Activated naive CD8-positive, alpha-beta T cell (primary cell): Measurements from ENCODE around the gene PPIF.

Source experiments
- H3K27ac Mint-ChIP-seq: one replicate; pipeline ENCODE4 v1.8.0; 2021; ENCODE audit warnings: mixed read lengths
- H3K27me3 Mint-ChIP-seq: one replicate; pipeline ENCODE4 v1.8.0; 2021; ENCODE audit warnings: mixed read lengths
- H3K36me3 Mint-ChIP-seq: one replicate; pipeline ENCODE4 v1.8.0; 2021; ENCODE audit warnings: mixed read lengths
- H3K4me1 Mint-ChIP-seq: one replicate; pipeline ENCODE4 v1.8.0; 2021; ENCODE audit warnings: low read depth, mixed read lengths
- H3K4me3 Mint-ChIP-seq: one replicate; pipeline ENCODE4 v1.8.0; 2021; ENCODE audit warnings: mild to moderate bottlenecking, mixed read lengths
- H3K9me3 Mint-ChIP-seq: one replicate; pipeline ENCODE4 v1.8.0; 2021; ENCODE audit warnings: low read depth, mixed read lengths

PPIF gene

DNA sequence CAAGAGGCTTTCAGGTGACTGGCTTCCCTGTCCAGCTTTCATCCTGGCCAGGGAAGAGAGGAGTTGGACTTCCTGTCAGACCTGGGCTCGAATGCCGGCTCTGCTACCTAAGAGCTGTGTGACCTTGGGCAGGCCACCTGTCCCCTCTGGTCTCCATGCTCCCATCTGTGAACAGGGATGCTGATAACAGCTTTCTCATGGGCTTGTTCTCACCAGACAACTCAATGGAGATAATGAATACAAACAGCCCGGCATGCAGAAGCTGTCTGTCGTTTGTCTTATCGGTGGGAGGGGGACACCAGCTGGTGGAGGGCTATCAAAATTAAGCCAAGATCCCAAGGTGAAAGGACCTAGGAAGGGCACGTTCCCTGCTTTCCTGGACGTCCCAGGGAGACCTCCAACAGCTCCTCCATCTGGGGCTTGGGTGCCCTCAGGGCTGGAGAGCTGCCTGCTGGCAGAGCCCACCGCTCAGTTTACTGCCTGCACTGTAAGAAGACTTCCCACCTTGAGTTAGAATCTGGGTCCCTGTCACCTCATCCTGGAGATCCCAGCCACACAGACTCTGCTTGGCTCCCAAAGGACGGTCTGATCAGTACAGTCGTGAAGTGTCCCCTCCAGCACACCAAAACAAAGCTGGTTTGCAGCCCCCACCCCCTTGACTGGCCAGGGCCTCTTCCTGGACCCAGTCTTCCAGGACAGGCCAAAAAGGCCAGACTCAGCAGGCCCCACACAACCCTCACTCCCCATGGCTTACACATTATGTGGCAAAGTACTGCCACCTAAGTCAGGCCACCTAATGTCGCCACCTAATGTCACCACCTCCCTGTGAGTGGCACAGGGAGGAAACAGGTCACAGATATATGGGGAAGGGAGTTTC, 40.9 kb downstream of the PPIF start:
- Mint-ChIP-seq H3K4me3 (no peak overlapping the region), H3K4me1 (no peaks in the 10 kb centered on the region), H3K9me3 (no peaks in the 10 kb centered on the region), H3K27me3 (no peaks in the 10 kb centered on the region), H3K36me3 (no peaks in the 10 kb centered on the region), H3K27ac (no peak overlapping the region)

DNA sequence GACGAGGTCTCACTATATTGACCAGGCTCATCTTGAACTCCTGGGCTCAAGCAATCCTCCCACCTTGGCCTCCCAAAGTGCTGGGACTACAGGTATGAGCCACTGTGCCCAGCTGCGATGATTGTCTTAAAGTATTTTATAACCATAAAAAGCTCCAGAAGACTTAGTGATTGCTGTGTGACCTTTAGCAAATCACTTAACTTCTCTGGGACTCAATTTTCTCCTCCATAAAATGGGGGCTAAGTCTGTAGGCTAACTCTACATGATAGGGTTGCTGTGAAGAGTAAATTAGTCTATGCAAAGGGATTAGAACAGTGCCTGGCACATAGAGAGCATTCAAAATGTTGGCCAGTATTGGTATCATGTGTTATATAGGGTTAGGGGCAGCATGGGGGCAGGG, 42.8 kb downstream of the PPIF start:
- Mint-ChIP-seq H3K4me1 (no peaks in the 10 kb centered on the region), H3K27ac (no peak overlapping the region), H3K4me3 (no peak overlapping the region), H3K36me3 (no peaks in the 10 kb centered on the region), H3K9me3 (no peaks in the 10 kb centered on the region), H3K27me3 (no peaks in the 10 kb centered on the region)

DNA sequence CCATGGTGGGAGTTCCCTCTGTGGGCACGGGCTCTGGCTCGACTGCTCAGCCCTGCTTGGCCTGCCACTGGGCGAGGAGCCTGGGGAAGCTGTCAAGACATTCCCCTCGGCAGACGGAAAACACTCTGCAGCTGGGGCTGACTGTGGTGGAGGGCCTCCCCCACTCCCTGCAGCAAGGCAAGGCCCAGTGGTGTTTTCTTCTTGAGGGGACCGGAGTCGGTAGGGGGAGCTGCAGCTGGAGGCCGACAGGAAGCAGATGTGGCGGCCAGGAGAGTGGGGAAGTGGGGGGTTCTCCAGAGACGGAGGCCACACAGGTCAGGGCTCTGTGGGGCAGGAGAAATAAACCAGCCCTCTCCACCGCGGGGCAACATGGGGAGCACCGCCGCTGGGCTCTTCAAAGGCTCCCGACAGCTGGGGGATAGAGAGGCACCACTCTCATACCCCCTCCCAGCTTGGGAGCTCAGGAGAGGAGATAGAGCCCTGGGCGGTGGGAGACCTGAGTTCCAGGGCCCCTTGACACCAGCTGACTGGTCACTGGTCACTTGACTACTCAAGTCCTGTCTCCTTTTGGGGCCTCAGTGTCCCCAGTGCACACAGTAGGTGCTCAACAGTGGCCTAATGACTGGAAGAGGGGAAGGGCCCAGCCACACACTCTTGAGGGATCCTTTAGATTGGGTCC, 43.4 kb downstream of the PPIF start:
- Mint-ChIP-seq H3K27me3 (no peaks in the 10 kb centered on the region), H3K9me3 (no peaks in the 10 kb centered on the region), H3K4me1 (no peaks in the 10 kb centered on the region), H3K27ac (no peak overlapping the region), H3K4me3 (no peak overlapping the region), H3K36me3 (no peaks in the 10 kb centered on the region)

DNA sequence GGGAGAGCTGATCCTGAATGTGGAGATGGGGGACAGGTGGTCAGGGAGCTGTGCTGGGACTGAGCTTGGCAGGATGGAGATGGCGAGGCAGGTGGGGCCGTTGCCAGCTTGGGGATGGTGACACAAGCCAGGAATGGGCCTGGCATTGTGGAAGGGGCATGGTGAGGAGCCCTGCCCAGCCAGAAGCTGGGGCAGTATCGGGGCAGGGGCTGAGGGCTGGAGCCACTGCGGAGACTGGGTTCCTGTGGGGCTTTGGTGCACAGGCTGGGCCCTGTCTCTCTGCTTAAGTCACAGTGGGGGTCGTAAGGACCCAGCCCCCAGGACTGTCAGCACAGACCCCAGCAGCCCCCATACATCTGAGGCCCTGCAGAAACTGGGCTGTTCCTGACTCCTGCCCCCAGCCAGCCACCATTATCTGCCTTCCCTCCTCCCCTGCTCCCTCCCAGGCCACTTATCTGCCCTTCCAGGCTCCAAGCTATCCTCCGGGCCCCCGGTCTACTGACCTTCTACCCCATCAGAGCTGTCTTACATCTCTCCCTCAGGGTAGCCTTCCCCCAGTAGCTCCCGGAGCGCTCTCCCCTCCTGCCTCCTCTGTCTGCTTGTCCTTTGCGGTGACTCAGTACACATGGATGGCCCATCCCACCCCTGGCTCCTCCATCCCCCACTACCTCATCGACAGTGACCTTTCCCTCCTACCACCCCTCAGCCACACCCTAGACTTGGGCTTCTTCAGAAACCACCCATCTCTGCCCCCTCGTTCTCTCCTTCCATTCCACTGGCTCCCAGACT, 44.2 kb downstream of the PPIF start:
- Mint-ChIP-seq H3K27ac (no peak overlapping the region), H3K9me3 (no peaks in the 10 kb centered on the region), H3K36me3 (no peaks in the 10 kb centered on the region), H3K27me3 (no peaks in the 10 kb centered on the region), H3K4me3 (no peak overlapping the region), H3K4me1 (no peaks in the 10 kb centered on the region)

DNA sequence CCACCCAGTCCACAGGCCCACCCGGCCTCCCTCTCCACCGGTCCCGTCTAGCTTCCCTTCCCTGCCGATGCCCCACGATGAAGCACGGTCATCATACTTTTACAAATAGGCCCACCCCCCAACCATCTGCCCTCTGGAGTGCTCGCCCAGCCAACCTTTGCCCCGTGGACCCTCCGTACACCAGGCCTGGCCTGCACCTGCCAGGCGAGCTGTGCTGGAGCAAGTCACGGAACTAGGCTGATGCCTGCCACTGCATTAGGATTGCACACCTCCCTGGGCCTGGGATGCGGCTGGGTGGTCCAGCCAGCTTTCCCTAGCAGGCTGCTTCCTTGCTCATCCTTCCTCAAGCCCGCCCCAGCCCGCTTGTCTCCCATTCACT, 44.7 kb downstream of the PPIF start:
- Mint-ChIP-seq H3K9me3 (no peaks in the 10 kb centered on the region), H3K4me3 (no peak overlapping the region), H3K27ac (no peak overlapping the region), H3K4me1 (no peaks in the 10 kb centered on the region), H3K27me3 (no peaks in the 10 kb centered on the region), H3K36me3 (no peaks in the 10 kb centered on the region)

DNA sequence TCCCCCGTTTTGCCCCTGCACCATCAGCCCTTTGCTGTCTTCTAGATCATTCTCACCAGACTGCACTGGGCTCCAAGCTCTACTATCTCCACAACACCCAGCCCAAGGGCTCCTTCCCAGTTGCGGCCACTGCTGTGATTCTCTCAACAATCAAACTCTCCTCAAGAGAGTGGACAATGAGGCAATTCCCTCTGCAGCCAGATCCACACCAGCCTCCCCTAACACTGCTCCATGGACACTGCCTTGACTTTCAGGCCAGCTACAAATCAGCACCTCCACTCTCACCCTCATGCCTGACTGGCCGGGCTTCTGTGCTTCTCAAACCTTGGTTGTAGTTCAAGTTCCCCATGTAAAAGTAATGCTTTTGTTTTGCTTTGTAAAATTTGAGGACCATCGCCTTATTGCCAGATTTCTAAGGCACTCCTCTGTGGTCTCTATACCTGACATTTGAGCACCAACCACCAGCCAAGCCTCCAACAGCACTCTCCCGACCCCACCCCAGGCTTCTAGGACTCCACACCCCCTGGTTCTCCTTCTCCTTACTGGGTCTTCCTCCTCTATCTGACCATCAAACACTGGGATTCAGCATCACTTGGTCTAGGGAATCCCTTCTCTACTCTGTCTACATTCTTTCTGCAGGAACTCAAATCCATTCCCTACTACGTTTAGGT, 45.4 kb downstream of the PPIF start:
- no peaks in the 10 kb centered on the region for H3K9me3 Mint-ChIP-seq
- no peaks in the 10 kb centered on the region for H3K4me1 Mint-ChIP-seq
- H3K4me3 Mint-ChIP-seq = no peak overlapping the region
- H3K27me3 Mint-ChIP-seq = no peaks in the 10 kb centered on the region
- H3K36me3 Mint-ChIP-seq = no peaks in the 10 kb centered on the region
- no peak overlapping the region for H3K27ac Mint-ChIP-seq

DNA sequence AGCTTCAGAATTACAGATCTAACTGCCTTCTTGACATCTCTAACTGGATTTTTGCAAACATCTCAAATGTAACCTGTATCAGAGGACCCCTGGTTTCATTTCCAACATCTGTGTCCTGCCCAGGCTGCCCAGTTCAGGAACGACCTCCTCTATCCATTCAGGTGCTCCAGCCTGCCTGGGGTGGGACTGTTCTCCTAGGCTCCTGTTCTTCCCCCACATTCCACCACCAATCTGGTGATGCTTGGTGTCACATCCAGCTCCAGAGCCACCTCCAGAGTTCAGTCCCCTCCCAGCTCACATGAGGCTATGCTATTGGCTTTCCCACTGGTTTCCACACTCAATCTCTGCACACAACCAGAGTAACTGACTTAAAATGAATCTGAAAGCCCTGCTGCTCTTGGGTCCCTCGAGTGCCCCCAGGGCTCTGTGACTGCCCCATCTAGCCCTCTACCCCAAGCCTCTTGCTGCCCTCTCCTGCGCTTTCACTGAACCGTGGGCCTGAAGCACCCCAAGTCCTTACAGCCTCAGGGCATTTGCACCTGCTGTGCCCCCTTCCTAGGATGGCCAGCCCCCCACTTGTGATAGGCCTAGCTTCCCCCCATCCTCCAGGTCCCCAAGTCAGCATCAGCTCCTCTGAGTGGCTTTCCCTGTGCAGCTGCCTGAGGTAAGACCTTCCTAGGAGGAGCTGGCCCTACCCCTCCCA, 46.1 kb downstream of the PPIF start:
- no peaks in the 10 kb centered on the region for H3K27me3 Mint-ChIP-seq
- no peaks in the 10 kb centered on the region for H3K36me3 Mint-ChIP-seq
- H3K27ac Mint-ChIP-seq = no peak overlapping the region
- H3K9me3 Mint-ChIP-seq = no peaks in the 10 kb centered on the region
- H3K4me3 Mint-ChIP-seq = no peak overlapping the region
- no peaks in the 10 kb centered on the region for H3K4me1 Mint-ChIP-seq

DNA sequence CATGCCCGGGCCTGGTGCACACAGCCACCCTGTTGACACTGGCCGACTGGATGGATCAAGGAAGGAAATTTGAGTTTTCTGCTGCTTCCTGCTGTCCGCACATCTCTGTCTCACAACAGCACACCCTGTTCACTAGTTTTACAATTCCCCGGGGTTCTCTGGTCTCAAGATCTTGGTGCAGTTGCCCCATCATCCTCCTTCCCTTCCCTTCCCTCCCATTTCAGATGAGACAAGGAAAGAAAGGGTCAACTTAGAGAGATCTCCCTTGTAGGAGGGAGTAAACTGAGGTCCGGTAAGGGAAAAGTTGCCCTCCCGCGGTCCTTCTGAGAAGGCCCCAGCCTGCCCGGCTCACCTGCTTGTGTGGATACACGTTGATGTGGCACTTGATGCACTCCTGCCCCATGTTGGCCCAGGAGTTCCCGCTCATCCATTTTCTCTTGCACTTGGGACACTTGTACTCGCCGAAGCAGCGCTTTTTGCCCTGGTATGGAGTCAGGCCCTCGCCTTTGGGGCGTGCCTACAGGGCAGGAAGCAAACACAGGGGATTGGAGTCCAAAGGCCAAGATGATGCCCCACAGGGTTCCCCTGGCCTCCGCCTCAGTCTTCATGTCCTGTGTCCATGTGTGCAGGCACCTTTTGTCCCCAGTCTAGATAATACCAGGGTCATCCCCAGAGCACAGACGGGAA, 46.8 kb downstream of the PPIF start:
- Mint-ChIP-seq H3K27ac (no peak overlapping the region), H3K36me3 (no peaks in the 10 kb centered on the region), H3K27me3 (no peaks in the 10 kb centered on the region), H3K9me3 (no peaks in the 10 kb centered on the region), H3K4me1 (no peaks in the 10 kb centered on the region), H3K4me3 (no peak overlapping the region)

DNA sequence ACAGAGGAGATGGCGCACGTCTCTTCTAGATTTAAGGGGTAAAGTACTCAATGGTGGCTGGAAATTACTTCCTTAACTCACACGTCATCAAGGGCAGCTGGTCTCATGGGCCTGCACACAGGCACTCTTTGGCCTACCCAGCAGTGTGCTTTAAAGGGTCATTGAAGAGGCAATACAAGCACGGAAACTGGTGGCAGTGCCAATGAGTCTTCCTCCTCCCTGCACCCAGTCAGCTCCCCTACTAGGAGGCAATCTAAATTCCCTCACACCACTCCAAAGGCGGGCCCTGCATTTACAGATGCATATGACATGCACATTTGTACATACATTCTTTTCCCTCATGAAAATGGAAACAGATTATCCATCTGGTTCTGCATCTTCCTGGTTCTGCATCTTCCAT, 47.4 kb downstream of the PPIF start:
- H3K9me3 Mint-ChIP-seq = no peaks in the 10 kb centered on the region
- no peak overlapping the region for H3K4me3 Mint-ChIP-seq
- no peaks in the 10 kb centered on the region for H3K27me3 Mint-ChIP-seq
- no peak overlapping the region for H3K27ac Mint-ChIP-seq
- H3K4me1 Mint-ChIP-seq = no peaks in the 10 kb centered on the region
- no peaks in the 10 kb centered on the region for H3K36me3 Mint-ChIP-seq

DNA sequence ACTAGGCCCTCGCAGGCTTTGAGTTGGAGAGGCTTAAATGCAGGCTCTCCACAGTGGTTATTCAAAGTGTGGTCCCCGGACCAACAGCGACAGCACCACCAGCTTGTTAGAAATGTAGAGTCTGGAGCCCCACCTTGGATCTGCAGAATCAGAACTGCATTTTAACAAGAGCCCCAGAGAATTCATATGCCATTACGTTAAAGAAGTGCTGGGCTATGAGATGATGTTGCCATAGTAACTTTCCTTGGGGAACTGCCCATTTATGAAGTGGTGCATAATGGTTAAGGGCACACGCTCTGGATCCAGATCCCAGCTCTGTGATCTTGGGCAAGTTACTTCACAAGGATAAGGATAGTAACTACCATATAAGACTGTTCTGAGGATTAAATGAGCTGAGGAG, 49.3 kb downstream of the PPIF start:
- H3K27me3 Mint-ChIP-seq = no peaks in the 10 kb centered on the region
- no peak overlapping the region for H3K27ac Mint-ChIP-seq
- no peak overlapping the region for H3K4me3 Mint-ChIP-seq
- H3K9me3 Mint-ChIP-seq = no peaks in the 10 kb centered on the region
- no peaks in the 10 kb centered on the region for H3K36me3 Mint-ChIP-seq
- H3K4me1 Mint-ChIP-seq = no peaks in the 10 kb centered on the region

DNA sequence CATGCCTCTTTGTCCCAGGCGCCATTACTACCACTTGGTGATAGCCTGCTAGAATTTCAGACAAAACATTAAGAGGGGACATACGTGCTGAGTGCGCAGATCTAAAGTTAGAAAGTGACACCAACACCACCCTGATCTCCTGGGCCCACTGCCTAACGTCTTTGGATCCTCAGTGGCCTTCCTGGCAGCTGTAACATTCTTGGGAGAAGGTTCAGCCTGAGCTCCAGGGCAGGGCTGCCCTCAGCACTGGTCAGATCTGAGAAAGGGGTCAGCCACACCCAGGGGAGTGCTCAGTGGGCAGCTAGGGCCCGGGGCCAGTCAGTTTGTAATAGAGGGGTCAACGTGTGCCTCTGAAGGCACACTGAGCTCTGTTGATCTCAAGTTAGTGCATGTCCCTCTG, 49.8 kb downstream of the PPIF start:
- H3K27me3 Mint-ChIP-seq = no peaks in the 10 kb centered on the region
- H3K4me3 Mint-ChIP-seq = no peak overlapping the region
- H3K36me3 Mint-ChIP-seq = no peaks in the 10 kb centered on the region
- no peaks in the 10 kb centered on the region for H3K9me3 Mint-ChIP-seq
- H3K27ac Mint-ChIP-seq = no peak overlapping the region
- no peaks in the 10 kb centered on the region for H3K4me1 Mint-ChIP-seq

DNA sequence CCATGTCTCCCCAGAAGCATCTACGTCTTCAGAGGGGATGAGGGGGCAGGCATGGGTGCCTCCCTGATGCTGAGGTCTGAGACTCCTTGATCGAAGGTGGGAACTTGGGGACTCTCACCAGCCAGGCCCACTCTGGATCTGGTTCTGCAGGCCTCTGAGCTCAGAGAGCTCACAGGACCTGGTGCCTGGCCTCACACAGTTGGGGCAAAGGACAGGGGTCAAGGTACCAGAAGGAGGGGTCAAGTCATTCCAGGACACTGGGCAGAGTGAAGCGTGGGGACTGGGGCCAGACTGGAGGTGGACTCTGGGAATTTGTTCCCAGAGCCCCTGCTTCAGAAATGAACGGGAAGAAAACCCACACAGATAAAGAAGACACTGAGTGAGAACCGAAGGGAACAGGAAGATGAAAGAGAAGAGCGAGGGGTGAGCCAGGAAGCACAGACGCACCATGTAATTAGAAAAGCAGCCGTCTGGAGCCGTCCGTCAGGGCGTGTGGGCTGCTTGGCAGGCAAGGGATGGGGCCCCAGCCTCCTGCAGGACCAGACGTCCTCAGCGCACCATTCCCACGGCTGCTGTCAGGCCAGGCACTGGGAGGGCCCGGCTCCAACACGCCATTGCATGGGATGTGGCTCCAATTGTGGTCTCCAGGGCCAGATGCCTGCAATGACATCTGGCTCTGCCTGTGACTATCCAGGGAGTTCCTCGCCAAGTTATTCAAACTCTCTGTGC, 50.5 kb downstream of the PPIF start:
- H3K36me3 Mint-ChIP-seq = no peaks in the 10 kb centered on the region
- no peaks in the 10 kb centered on the region for H3K27me3 Mint-ChIP-seq
- no peaks in the 10 kb centered on the region for H3K4me1 Mint-ChIP-seq
- no peak overlapping the region for H3K4me3 Mint-ChIP-seq
- H3K27ac Mint-ChIP-seq = no peak overlapping the region
- no peaks in the 10 kb centered on the region for H3K9me3 Mint-ChIP-seq

DNA sequence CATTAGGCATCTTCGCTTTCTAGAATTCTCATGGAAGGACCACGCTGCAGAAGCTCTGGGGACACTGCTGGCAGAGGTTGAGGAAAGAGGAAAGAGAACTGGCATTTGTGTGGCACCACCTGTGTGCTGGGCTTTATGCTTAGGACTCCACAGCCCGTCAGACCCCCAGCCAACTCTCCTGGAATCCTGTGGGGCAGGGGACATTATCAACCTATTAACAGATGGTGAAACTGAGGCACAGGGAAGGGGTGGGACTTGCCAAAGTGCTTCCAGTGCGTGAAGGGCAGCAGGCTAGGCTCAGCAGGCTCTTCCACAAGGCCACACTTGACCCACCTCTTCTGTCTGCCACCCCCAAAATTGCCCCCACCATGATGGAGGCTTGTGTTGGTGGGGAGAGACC, 51.4 kb downstream of the PPIF start:
- Mint-ChIP-seq H3K9me3 (no peaks in the 10 kb centered on the region), H3K27me3 (no peaks in the 10 kb centered on the region), H3K27ac (no peak overlapping the region), H3K4me1 (no peaks in the 10 kb centered on the region), H3K4me3 (no peak overlapping the region), H3K36me3 (no peaks in the 10 kb centered on the region)
